ENCODE data around the gene TTLL5.

The TTLL5 gene

GRCh38 chr14:75771595-75771994 lies 110.5 kb downstream of the TTLL5 start:
- in situ Hi-C loops (cut with HindIII; ENCODE audit: low pct_unique_long_range_greater_than_20kb, low sequenced_read_pairs): no loop called here
- no peak for DNase-seq (ENCODE audit: low read depth in 1 of 2, low spot score in 1 of 2)
- no peak for TF ChIP-seq JUND (IDR thresholded peaks at IDR 0.05; ENCODE audit: low read depth)

GRCh38 chr14:75773046-75773445 lies 112.0 kb downstream of the TTLL5 start:
- DNase-seq (ENCODE audit: low read depth in 1 of 2, low spot score in 1 of 2): no peak
- TF ChIP-seq JUND (IDR thresholded peaks at IDR 0.05; ENCODE audit: low read depth): no peak
- in situ Hi-C loops (cut with HindIII; ENCODE audit: low pct_unique_long_range_greater_than_20kb, low sequenced_read_pairs): no loop called here

DNA sequence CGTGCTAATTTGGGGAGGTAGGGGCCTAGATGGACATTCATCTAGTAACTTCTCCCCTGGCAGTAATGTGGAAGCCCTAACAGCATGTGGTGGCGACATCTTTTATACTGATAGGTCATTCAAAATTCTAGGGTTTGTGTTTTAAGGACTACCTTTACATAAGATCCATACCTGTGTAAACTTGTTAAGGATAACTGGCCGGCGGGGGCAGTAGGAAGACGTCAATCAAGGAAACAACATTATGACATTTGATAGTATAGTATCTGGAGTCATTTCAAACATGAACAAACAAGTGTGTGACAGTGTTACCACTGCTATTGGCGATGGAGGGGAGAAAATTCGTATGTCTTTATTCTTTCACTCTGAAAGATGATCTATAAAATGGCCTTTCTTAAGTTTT lies 120.0 kb downstream of the TTLL5 start:
- TF ChIP-seq JUND (IDR thresholded peaks at IDR 0.05; ENCODE audit: low read depth): no peak
- no peak for DNase-seq (ENCODE audit: low read depth in 1 of 2, low spot score in 1 of 2)
- in situ Hi-C loops (cut with HindIII; ENCODE audit: low pct_unique_long_range_greater_than_20kb, low sequenced_read_pairs): no loop called here

DNA sequence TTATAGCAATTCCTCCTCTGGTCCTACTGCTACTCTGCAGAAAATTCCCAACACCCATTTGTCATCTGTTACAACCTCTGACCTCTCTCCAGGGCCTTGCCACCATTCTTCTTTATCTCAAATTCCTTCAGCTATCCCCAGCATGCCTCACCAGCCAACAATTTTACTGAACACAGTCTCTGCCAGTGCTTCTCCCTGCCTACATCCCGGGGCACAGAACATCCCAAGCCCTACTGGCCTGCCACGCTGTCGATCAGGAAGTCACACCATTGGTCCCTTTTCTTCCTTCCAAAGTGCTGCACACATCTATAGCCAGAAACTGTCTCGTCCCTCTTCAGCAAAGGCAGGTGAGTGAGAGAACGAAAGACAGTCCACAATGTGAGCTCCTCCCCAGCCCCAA lies 122.1 kb downstream of the TTLL5 start:
- no peak for TF ChIP-seq JUND (IDR thresholded peaks at IDR 0.05; ENCODE audit: low read depth)
- no peak for DNase-seq (ENCODE audit: low read depth in 1 of 2, low spot score in 1 of 2)
- in situ Hi-C loops (cut with HindIII; ENCODE audit: low pct_unique_long_range_greater_than_20kb, low sequenced_read_pairs): no loop called here

DNA sequence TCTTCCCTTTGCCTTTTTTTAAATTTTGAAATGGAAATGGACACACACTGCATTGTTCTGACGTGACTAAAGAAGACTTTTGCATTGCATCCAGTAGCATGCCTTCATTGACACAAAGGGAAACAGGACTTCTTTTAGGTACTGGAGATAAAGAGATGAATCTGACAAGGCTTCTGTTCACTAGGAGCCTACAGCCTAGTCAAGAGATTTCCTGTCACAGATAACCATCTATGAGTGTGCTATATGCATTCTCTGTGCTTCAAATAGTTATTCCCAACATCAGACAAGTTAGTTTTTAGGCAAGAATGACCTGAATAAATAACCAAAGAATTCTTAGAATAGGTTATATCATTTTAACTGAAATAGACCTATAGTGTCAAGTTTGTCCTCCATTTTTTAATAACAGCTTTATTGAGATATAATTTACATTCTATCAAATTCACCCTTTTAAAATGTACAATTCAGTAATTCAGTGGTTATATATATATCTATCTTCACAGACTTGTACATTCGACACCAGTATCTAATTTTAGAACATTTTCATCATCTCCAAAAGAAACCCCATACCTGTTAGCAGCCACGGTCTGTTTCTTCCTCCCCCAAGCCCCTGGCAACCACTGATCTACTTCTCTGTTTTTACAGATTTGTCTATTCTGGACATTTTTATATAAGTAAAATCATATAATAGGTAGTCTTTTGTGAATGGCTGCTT lies 122.7 kb downstream of the TTLL5 start:
- no peak for TF ChIP-seq JUND (IDR thresholded peaks at IDR 0.05; ENCODE audit: low read depth)
- no peak for DNase-seq (ENCODE audit: low read depth in 1 of 2, low spot score in 1 of 2)
- in situ Hi-C loops (cut with HindIII; ENCODE audit: low pct_unique_long_range_greater_than_20kb, low sequenced_read_pairs): no loop called here

DNA sequence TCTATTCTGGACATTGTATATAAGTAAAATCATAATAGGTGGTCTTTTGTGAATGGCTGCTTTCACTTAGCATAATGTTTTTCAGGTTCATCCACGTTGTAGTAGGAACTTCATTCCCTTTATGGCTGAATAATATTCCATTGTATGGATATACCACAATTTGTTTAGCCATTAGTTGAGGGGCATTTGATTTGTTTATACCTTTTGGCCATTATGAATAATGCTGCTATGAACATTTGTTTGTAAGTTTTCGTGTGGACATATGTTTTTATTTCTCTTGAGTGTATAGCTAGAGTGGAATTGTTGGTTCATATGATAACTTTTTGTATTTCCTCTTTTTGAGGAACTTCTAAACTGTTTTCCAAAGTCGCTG lies 123.3 kb downstream of the TTLL5 start:
- TF ChIP-seq JUND (IDR thresholded peaks at IDR 0.05; ENCODE audit: low read depth): no peak

GRCh38 chr14:75793806-75794205 lies 132.8 kb downstream of the TTLL5 start:
- in situ Hi-C loops (cut with HindIII; ENCODE audit: low pct_unique_long_range_greater_than_20kb, low sequenced_read_pairs): no loop called here
- DNase-seq (ENCODE audit: low read depth in 1 of 2, low spot score in 1 of 2): peak in 1 of 2 experiments; percentile 28
- TF ChIP-seq JUND (IDR thresholded peaks at IDR 0.05; ENCODE audit: low read depth): no peak

More for the DNA sequence above, 123.3 kb downstream of the TTLL5 start:
- in situ Hi-C loops (cut with HindIII; ENCODE audit: low pct_unique_long_range_greater_than_20kb, low sequenced_read_pairs): no loop called here
- DNase-seq (ENCODE audit: low read depth in 1 of 2, low spot score in 1 of 2): no peak

GRCh38 chr14:75794615-75795038 lies 133.6 kb downstream of the TTLL5 start:
- DNase-seq (ENCODE audit: low read depth in 1 of 2, low spot score in 1 of 2): peak; percentile 28 to 80
- in situ Hi-C loops (cut with HindIII; ENCODE audit: low pct_unique_long_range_greater_than_20kb, low sequenced_read_pairs): no loop called here
- no peak for TF ChIP-seq JUND (IDR thresholded peaks at IDR 0.05; ENCODE audit: low read depth)

GRCh38 chr14:75800792-75801191 lies 139.7 kb downstream of the TTLL5 start:
- peak in 1 of 2 experiments; percentile 16 for DNase-seq (ENCODE audit: low read depth in 1 of 2, low spot score in 1 of 2)
- in situ Hi-C loops (cut with HindIII; ENCODE audit: low pct_unique_long_range_greater_than_20kb, low sequenced_read_pairs): no loop called here
- no peak for TF ChIP-seq JUND (IDR thresholded peaks at IDR 0.05; ENCODE audit: low read depth)

- no peak for TF ChIP-seq JUND (IDR thresholded peaks at IDR 0.05; ENCODE audit: low read depth)
- DNase-seq (ENCODE audit: low read depth in 1 of 2, low spot score in 1 of 2): no peak
- in situ Hi-C loops (cut with HindIII; ENCODE audit: low pct_unique_long_range_greater_than_20kb, low sequenced_read_pairs): no loop called here
These were observed 141.4 kb downstream of the TTLL5 start for GRCh38 chr14:75802486-75802885.

DNA sequence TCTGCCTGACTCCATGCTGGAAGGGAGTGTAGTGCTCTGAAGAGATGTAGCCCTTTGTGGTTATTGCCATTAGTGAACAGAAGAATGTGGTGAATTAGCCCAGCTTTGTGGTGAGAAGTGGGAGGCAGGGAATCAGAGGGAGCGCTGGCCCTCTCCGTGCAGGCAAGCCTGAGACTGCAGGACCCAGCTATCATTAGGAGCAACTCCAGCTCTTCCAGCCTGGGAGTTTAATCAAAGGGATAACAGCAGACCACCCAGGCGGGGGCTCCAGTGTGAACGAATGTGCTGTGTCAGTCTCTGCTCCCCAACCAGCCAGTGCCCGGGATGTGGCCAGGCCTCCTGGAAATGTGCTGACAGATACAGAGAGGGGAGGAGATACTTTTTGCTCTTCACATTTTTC lies 142.7 kb downstream of the TTLL5 start:
- in situ Hi-C loops (cut with HindIII; ENCODE audit: low pct_unique_long_range_greater_than_20kb, low sequenced_read_pairs): no loop called here

GRCh38 chr14:75804570-75805275 lies 143.7 kb downstream of the TTLL5 start:
- DNase-seq (ENCODE audit: low read depth in 1 of 2, low spot score in 1 of 2): no peak
- TF ChIP-seq JUND (IDR thresholded peaks at IDR 0.05; ENCODE audit: low read depth): no peak
- in situ Hi-C loops (cut with HindIII; ENCODE audit: low pct_unique_long_range_greater_than_20kb, low sequenced_read_pairs): no loop called here

More for the DNA sequence above, 142.7 kb downstream of the TTLL5 start:
- DNase-seq (ENCODE audit: low read depth in 1 of 2, low spot score in 1 of 2): no peak
- no peak for TF ChIP-seq JUND (IDR thresholded peaks at IDR 0.05; ENCODE audit: low read depth)

DNA sequence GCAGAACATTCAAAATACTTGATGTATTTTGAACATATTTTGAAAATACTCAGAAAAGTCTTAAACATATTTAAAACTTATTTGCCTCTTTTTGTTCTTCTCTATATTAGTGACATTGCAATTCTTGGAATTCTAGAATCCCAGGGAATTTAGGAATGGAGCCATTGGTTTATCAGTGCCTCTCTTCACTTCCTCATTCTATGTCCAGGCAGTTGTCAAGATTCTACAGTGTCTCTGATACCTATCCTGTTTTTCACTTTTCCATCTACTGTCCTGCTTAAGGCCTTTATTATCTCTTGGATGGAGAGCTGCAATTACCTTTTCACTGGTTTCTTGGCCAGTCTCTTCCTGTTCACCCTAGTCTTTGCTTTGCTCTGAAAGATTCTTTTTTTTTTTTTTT lies 144.6 kb downstream of the TTLL5 start:
- in situ Hi-C loops (cut with HindIII; ENCODE audit: low pct_unique_long_range_greater_than_20kb, low sequenced_read_pairs): no loop called here
- TF ChIP-seq JUND (IDR thresholded peaks at IDR 0.05; ENCODE audit: low read depth): no peak
- DNase-seq (ENCODE audit: low read depth in 1 of 2, low spot score in 1 of 2): no peak

All from T47D (cell line).